ENCODE results near the gene ADPGK.

ADPGK gene

DNA sequence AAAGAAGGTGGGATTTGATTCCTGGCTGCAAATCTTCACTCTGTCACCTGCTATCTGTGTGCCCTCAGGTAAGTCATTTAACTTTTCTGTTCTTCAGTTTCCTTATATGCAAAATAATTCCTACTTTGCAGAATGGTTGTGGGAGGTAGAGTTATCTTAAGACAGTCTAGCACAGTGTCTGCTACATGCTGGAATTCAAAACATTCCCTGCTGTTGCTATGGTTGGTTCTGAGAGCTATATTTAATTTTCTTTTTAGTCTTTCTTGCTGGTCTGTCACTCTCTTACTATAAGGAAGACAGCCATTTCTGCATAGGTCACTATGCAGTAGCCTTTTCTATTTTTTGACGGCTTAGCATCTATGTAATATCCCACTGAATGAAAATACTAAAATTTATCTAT is 4.0 kb upstream of the ADPGK start:
- no peak for DNase-seq

DNA sequence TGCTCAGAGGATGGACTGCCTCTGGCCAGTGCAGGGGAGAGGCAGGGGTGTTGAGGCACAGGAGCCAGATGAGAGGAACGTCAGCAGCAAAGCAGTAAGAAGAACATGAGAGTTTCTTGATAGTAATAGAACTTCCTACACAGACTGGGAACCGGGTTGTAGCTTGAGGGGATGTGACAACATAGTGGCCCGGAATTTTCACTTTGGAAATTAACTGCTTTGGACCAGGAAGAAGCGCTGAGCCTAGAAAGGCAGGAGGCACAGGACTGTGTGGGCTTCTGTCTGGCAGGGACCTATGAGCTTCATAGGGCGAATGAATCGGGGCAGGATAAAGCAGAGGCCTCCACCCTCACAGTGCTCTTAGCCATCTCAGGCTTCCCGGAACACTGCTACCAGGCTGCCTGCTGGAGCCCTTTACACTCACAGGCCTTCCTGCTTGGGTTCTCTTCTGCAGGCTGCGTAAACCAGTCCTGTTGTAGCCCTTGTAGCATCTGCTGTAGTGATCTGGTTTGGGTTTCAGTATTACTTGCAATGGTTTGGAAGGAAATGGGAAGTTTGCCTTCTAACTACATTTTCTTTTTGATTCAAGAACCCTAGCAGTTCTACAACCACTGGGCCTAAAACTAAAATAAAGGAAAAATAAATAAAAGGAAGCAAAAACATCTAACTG is 3.3 kb upstream of the ADPGK start:
- no peak for DNase-seq

DNA sequence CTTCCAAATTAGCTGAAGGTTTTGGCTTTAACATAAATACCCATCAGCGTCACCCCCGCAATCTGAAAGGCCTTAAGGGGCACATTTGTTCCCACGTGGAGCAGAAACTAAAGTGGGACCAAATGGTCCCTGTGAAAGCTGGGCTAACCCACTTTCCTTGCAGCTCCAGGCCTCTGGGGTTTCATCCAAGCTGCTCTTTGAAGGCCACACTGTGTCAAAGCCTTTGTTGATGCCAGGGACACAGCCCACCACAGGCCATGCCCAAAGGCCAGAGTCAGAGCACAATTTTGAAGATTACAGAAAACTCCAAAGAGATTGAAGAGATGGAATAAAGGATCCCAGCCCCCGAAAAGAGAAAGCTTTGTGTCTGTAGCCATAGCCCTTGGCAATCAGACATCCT is 2.7 kb upstream of the ADPGK start:
- DNase-seq = no peak

DNA sequence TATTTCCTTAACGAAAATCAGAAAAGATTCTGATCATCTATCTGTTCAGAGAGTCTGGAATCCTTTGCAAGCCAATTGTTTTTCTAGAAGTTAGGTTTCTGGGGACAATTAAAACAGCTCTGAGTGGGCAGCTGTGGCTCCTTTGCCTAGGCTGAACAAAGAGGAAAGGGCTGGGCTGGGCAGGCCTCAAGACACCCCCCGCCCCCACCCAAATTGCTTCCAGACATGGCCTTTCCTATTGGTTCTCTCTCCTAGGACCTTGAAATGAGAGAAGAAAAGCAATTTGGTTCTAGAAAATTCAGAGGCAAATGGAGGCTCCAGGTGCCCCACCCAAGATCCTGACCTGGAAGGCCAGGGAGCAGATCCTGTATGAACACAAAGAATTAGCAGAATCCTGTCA is 2.3 kb upstream of the ADPGK start:
- DNase-seq = no peak

DNA sequence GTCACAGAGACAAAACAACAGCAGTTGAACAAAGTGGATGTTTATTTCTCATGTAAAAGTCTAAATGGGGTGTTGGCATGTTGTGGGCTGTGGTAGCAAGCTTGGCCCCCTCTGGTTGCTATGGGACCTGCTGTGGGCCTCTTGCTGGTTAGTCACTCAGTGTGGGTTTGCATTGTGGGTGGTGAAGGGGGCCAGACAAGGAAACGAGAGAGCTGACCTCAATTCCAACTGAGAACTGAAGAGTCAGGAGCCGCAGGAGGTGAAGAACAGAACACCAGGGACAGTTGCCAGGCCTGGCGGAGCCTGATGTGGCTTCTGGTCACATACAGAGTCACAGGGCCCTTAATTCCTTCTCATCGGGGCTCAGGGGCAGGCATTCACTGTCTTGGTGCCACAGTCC is 1.9 kb upstream of the ADPGK start:
- DNase-seq = peak; percentile 41

DNA sequence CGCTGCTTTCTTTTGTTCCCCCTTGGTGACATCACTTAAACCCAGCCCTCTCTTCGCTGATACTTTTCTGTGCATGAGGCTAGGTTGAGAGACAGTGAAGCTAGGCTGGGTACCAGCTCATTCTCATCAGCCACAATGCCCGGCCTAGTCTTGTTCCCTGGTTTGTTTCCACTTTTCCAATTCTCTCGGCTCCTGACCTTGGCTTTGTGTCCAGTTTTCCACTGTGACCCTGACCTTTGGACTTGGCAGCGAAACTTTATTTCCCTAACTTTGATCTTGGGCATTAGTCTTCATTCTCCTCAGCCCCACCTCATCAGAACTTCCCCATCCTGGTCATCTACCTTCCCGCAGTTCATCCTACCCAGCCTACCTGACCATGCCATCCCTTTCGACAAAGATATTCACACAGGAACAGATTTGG is 908 bp upstream of the ADPGK start:
- no peak for DNase-seq

DNA sequence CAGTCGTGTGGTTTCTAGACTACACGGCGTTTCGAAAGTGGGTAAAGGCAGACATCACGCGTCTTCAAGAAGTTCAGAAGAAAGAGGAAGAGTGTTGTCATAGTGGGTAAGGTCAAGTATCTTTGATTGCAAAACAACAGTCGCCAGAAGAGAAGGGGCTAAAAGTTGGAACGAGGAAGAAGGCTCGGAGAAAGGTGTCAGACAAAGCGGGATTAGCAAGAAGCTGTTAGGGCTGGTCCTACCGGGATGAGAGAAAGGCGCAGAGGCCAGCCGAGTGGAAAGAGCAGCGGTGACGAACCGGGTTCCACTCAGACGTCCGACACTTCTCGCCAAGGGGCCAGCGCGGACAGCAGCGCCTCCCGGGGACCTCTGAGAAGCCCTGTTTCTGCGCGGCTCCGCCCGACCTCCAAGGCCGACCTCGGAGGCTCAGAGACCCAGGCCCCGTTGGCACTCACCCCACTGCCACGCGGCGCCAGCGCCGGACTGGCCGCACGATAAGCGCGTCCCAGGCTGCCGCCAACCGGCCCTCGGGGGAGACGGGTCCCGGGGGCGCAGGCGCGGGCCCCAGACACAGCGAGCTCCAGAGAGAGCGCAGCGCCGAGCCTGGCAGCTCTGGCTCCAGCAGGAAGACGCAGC is 436 bp downstream of the ADPGK start:
- peak; percentile 16 for DNase-seq

DNA sequence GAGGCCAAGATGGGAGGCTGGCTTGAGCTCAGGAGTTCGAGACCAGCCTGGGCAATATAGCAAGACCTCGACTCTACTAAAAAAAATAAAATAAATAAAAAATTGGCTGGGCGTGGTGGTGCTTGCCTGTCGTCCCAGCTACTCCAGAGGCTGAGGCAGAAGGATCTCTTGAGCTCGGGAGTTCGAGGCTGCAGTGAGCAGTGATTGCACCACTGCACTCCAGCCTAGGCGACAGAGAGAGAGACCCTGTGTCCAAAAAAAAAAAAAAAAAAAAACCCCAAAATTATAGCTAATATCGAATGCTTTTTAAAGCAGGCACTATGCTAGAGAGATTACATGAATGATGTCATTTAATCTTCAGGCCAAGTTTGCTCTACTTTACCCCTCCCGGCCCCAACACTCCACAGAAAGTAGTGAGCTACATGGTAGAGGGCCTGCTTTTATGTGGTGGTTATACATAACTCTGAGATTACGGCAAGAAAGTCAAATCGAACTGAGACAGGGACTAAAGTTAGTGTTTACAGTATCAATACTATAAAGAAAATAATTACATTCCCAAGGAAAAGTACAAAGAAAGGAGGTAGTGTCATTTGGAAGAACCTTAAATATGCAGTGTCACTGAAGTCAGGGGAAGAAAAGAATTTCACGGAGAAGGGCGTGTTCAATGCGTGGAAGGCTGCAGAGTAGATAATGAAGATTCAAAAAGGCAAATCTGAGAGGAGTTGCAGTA is 1.1 kb downstream of the ADPGK start:
- DNase-seq = no peak

DNA sequence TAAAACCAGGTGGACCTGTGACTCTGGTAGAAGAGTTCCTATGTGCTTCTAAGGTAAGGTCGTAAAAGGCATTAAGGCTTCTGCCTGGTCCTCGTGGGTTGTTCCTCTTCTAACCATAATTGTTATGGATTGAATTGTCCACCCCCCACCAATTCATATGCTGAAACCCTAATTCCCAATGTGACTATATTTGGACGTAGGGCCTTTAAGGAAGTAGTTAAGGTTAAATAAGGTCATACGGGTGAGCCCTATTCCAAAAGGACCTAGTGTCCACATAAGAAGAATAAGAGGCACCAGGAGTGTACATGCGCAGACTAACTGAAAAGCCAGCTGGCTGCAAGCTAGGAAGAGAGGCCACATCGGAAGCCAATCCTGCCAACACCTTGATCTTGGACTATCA is 1.9 kb downstream of the ADPGK start:
- no peak for DNase-seq

DNA sequence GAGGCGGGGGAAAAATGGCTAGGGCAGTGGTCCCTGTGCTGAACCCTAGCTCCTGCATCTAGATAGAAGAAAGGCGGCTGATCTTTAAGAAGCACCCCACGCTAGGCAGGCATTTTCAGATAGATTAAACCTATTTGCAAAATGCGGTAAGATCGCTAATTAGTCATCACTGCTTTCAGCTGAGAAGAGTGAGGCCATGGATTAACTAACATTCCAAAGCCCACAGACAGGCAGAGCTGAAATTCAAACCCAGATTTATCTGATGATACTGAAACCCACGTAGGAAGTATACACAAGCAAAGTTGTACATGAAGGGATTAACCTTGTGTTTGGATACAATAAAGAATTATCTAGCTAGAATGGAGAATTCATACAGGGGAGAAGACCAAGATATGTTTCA is 4.8 kb downstream of the ADPGK start:
- no peak for DNase-seq

DNA sequence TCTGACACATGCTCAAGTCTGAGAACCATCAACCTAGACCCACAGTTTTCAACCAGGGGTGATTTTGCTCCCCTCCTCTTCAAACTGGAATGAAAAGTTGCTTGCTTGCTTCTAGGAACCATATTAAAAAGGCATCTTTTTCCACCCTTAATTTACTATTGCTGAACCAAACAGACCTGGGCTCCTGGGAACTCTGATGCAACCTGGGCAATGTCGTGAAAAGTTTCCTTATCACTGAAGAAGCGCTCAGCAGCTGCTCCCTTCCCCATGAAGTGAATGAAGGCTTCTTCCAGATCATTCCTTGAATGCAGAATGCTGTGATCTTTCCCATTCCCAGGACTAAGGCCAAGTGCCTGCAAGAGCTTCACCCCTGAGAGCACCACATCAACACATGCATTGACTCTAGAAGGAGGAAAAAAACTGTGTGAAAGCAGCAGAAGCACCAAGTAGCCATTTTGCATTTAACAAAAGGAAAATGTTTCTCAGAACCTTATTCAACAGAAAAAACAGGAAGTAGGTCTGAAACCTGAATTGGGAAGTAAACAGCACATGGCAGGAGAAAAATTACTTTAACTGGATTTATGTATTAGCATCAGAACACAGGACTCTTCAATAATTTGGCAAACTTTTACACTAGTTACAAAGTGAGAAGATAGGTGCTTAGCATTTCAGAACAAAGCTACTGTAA is 8.7 kb downstream of the ADPGK start:
- DNase-seq = no peak

DNA sequence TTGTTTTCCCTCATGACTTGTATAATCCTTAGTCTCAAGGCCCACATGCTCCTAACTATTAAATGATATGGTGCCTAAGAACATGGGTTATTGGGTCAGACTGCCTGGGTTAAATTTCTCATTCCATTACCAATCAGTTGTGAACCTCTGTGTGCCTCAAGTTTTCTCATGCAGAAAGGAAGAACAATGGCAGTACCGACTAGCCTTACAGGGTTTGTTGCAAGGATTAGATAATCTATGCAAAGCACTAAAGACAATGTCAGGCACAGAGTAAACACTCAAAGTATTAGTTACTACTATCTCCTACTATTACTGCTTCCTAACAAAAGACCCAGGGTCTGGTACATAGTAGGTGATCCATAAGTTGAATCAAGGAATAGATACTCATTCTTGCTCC is 12.2 kb downstream of the ADPGK start:
- no peak for DNase-seq

DNA sequence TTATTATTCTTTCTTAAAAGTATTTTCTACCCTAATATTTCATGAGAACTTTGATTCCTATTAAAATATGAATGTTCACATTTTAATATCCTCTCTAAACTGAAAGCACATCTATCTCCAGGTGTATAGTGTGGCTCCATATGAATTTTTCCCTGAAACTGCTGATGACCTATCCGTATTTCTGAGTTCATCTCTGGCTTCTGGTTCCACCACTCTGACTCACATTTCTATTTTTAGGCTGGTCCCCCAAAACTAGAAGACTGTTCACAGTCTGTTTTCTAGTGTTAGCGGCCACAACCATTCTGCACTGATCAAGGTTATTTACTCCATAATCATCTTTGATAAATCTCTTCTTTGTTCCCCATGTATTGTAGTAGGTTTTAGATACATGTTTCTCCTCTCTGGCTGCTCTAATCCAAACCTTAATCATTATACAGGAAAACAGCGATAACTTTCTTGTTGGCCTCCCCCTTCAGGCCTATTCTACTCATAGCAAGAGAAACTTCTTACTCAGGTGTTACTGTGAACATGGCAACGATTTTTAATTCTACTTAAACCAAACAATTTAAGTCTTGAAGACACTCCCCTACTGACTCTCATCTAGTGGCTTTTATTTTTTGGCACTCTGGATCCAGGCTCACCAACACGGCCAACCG is 12.8 kb downstream of the ADPGK start:
- DNase-seq = no peak

DNA sequence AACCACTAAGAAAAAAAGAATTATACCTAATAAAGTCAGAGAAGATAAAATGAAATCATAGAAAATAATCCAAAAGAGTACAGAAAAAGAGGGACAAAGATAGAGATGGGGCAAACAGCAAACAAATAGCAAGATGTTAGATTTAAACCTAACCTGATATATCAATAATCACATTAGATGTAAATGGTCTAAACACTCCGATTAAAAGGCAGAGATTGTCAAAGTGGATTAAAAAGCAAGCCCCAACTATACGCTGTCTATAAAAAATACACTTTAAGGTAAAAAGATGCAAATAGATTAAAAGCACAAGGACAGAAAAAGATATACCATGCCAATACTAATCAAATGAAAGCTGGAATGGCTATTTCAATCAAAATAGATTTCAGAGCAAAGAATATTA is 16.8 kb downstream of the ADPGK start:
- DNase-seq = no peak

DNA sequence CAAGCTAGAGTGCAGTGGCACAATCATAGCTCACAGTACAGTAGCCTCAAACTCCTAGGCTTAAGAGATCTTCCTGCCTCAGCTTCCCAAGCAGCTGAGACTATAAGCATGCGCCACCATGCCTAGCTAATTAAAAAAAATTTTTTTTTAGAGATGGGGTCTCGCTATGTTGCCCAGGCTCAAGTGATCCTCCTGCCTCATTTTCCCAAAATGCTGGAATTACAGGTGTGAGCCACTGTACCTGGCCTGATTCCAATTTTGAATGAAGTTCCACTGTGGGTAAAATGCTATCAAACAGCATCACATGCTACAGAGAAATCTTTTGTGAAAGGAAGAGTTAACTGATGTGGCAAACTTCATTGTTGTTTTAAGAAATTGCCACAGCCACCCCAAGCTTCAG is 17.5 kb downstream of the ADPGK start:
- no peak for DNase-seq

DNA sequence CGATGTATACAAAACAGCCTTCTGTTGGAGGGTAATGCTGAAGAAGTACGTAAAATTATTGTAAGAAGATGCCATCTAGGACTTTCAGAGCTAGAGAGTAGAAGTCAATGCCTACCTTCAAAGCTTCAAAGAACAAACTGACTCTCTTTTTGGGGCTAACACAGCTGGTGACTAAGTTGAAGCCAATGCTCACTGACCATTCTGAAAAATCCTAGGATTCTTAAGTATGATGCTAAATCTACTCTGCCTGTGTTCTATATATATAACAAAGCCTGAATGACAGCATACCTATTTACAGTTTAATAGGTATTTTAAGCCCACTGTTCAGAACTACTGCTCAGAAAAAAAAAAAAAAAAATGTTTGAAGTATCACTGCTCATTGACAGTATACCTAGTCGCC is 18.9 kb downstream of the ADPGK start:
- DNase-seq = no peak

DNA sequence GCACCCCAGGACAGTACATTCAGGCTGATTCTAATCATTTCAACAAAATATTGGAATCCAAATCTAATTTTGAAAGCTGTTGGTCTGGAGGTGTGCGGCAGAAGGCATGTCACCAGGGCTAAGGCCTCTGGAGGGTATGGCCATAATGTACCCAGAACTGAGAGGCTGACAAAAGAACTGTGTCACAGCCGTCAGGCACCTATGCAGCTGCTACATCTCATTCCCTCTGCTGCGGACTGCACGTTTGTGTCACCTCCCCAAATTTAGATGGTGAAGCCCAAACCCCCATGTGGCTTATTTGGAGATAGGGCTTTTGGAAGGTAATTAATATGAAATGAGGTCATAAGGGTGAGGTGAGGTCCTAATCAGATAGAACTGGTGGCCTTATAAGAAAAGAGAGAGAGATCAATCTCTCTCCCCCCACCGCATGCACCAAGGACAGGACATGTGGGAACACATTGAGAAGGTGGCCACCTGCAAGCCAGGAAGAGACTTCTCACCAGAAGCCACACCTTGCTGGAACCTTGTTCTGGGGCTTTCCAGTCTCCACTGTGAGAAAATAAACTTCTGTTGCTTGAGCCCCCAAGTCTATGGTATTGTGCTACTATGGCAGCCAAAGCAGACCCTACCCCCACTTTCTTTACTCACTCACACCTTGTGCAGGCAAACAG is 22.8 kb downstream of the ADPGK start:
- no peak for DNase-seq

DNA sequence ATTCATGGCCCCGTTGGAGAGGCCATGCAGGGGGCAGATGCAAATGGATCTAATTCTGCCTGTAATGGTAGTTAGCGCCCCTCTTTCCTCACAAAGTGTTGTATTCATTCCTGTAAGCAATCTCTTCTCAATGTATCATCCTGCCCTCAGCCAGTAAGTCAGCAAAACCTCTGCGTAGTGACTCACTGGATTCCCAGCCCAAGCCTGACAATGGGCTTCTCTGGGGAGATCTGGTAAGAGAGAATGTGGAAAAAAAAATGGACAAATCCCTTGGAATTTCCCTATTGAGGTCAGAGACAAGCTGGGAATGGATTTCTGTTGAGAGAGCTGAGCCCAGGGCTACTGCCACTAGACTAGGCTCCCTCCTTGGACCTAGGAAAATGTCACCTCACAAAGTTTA is 25.4 kb downstream of the ADPGK start:
- DNase-seq = no peak

DNA sequence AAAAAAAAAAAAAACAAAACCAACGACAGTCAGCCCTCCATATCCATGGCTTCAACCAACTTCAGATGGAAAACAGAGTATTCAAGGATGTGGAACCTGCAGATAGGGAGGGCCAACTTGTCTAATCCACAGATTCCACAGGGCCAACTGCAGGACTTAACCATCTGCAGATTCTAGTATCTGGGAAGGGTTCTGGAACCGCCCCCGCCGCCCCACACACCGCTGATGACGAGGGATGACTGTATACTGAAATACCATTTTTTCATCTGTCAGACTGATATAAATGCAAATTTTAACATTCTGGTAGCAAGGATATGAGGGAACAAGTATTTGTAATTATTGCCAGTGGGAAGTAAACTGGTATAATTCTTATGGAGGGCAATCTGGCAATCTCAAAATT is 29.5 kb downstream of the ADPGK start:
- DNase-seq = no peak

DNA sequence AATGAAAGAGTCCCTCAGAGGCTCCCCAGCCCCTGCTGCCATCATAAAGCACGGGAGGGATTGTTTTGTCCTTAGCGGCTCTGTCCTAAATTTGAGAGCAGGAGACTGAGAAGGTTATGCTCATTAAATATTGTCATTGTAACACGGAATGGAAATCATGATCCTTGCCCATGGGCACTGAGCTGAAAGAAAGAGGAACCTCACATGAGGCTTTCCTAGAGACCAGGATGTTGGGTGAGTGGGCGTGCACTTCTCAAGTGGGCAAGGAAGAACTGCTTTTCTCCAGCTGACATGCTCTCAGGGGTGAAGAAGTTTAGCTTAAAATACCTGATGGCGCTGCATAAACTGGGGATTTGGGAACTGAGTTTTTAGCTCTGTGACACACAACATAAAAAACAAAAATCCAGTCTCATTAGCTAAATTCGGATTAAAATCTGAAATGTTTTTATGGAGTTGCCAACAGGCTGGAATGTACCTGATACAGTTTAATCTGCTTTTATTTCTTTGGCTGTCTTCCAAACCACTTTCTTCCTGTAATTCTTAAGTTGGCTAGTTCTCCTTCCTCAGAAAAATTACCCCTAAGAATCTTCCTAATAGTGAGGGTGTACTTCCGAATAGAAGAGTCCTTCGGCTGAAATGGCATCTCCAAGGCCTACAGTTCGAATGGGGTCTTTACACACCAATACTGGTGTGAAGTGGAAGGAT is 31.7 kb downstream of the ADPGK start:
- DNase-seq = no peak

DNA sequence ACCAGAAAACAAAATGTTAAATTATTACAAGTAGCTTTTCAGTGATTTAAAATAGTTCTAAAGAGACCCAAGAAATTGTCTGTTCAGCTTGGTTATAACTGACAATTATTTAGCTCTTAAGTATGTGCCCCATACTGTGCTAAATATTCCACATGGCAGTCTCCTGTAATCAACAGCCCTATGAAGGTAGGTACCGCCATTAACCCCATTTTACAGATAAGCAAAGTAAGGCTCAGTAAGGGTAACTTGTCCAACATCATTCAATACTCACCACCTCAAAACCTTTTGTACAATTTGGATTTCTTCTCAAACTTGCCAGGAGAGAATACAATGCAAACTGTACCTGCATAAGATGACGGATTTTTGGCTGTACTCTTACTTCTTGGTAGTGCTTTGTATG is 33.9 kb downstream of the ADPGK start:
- no peak for DNase-seq

DNA sequence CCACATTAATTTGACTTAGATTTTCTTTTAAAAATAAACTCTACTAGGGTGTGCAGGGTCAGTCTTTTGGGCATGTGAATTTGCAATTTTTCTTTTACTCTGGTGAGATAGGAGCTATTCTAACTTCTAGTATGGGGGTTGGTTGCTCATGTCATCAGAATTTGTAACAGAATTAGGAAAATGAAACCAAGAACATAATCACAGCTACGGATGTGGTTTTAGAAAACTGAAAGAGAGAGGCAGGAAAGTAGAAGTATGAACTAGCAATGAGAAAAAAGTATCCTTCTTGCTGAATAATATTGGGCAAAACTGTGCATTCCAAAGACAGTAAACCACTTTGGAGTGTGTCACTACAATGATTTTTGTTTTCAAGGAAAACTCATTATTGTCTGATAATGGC is 43.3 kb downstream of the ADPGK start:
- DNase-seq = no peak
